NCI-H526 treated with DMSO at 0.1 percent for 48 hours (cell line): ENCODE data around the gene NUP210.
"Not testable (repeated sequence)": the region's sequence is repeated elsewhere in the genome, so short reads cannot be mapped to it uniquely, and the experiment has no call there.

Experiments
- DNase-seq: peaks from one replicate; lab custom pipeline; 2025; lab: John Stamatoyannopoulos, UW

NUP210 gene

GRCh38 chr3:13429631-13430291 is 9.6 kb upstream of the NUP210 start:
- DNase-seq, result no peak

GRCh38 chr3:13428678-13429077 is 8.6 kb upstream of the NUP210 start:
- DNase-seq, result not testable (repeated sequence)

GRCh38 chr3:13427662-13428603 is 7.8 kb upstream of the NUP210 start:
- DNase-seq, result no peak

- DNase-seq, result no peak
Observed at GRCh38 chr3:13426591-13426990, 6.5 kb upstream of the NUP210 start.

- DNase-seq, result no peak
Observed at GRCh38 chr3:13425689-13426088, 5.6 kb upstream of the NUP210 start.

GRCh38 chr3:13424865-13425617 is 4.9 kb upstream of the NUP210 start:
- DNase-seq, result no peak

- DNase-seq, result no peak
Observed at GRCh38 chr3:13424141-13424844, 4.2 kb upstream of the NUP210 start.

GRCh38 chr3:13420831-13421765 is 976 bp upstream of the NUP210 start:
- no peak for DNase-seq

GRCh38 chr3:13419505-13420044 is 547 bp downstream of the NUP210 start:
- DNase-seq, result no peak

- no peak for DNase-seq
Observed at GRCh38 chr3:13417166-13417947, 2.8 kb downstream of the NUP210 start.

- DNase-seq, result no peak
Observed at GRCh38 chr3:13415997-13416793, 3.9 kb downstream of the NUP210 start.

- no peak for DNase-seq
Observed at GRCh38 chr3:13415236-13415986, 4.7 kb downstream of the NUP210 start.

GRCh38 chr3:13414040-13414729 is 5.9 kb downstream of the NUP210 start:
- no peak for DNase-seq

- DNase-seq, result no peak
Observed at GRCh38 chr3:13411186-13411860, 8.8 kb downstream of the NUP210 start.

GRCh38 chr3:13408890-13409289 is 11.2 kb downstream of the NUP210 start:
- no peak for DNase-seq

GRCh38 chr3:13407926-13408325 is 12.2 kb downstream of the NUP210 start:
- no peak for DNase-seq

GRCh38 chr3:13407475-13407874 is 12.6 kb downstream of the NUP210 start:
- DNase-seq, result no peak
